ENCODE data around the gene EFHD2.
"Not testable (repeated sequence)": the region's sequence is repeated elsewhere in the genome, so short reads cannot be mapped to it uniquely, and the experiment has no call there.

The EFHD2 gene

DNA sequence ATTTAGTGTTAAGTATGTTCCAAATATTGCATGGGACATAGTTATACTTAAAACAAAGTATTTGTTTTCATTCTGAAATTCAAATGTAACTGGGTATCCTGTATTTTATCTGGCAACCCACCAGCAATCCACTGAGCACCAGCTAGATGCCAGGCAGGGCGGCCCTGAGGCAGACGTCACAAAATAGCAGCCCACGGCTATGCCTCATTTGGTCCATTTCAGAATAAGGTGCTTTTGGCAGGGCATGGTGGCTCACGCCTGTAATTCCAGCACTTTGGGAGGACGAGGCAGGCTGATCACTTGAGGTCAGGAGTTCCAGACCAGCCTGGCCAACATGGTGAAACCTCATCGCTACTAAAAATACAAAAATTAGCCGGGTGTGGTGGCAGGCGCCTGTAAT is 19.9 kb upstream of the EFHD2 start:
- not testable (repeated sequence) for DNase-seq

DNA sequence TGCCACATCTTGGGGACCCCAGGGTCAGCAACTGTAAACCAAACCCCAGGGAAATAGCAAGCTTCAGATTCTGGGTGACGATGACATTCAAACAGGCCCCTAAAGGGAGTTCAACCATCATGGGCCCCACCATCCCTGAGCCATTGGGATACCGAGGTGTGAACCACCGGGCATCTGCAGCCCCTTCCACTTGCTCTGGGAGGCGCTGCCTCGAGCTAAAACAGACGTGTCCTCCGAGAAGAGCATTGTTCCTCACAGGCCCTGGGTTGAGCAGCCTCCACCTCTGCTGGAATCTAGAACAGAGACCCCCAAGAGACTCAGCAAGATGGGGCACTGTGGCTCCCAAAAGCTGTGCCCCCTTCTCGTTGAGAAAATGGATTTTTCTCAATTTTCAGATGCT is 19.0 kb upstream of the EFHD2 start:
- no peak for DNase-seq

DNA sequence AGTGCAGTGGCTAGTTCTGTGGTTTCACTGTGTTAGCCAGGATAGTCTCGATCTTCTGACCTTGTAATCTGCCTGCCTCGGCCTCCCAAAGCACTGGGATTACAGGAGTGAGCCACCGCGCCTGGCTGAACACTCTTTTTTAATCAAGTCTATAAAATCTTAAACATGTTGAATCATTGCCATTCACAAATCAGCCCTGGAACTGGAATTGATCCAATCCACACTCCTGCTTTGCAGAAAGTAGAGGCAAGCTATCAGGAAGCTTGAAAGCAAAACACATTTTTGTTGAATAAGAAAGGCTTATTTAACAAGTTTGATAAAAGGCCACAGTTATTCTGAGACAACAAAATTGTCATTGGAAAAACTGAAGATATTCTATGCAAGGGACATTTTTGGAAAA is 18.3 kb upstream of the EFHD2 start:
- no peak for DNase-seq

DNA sequence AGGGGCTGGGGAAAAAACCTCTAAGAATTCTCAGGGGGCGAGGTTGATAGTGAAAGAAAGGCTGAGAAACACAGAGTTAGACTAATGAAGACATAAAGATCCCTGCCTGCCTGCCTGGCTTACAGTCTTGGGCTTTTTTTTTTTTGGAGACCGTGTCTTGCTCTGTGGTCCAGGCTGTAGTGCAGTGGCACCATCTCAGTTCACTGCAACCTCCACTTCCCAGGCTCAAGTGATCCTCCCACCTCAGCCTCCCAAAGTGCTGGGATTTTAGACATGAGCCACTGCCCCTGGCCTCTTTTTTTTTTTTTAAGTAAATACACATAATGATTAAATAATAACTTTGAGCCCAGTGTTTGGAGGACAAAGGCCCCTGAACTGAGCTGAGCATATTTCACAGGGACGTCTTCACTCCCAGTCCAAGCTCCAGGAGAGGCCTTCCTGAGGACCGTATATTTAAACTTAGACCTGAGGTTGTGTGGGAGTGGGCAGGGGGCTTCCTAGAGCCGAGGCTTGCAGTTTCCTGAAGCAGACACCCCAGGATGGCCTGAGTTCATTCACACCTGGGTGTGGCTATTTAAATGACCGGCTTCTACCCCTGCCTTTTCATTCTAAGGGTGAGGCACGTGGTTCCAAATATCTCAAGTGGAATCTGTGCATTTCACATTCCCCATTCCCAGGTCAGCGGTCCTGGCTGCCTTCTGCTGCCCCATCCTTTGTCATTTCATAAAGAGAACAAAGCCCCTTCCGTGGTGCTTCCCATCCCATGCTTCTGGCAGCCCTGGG is 16.0 kb upstream of the EFHD2 start:
- DNase-seq: no peak

DNA sequence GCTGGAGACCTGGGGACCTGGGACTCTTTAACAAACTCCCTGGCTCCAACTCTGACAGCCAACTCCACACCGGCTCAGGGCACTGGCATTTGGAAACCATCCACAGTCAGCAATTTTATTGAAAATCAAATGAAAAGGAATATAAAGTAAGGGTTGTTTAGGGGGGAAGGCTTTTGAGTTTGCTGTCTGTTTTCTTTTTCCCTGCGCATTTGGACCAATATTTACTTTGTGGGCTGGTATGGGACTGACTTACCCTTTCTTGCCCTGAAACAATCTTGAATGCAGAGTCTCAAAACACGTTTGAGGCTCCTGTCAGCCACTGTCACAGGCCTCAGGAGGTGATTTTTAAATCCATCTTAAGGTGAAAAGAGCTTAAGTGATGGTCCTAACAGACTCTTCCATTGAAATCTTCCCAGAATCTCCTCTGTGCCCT is 15.4 kb upstream of the EFHD2 start:
- no peak for DNase-seq

DNA sequence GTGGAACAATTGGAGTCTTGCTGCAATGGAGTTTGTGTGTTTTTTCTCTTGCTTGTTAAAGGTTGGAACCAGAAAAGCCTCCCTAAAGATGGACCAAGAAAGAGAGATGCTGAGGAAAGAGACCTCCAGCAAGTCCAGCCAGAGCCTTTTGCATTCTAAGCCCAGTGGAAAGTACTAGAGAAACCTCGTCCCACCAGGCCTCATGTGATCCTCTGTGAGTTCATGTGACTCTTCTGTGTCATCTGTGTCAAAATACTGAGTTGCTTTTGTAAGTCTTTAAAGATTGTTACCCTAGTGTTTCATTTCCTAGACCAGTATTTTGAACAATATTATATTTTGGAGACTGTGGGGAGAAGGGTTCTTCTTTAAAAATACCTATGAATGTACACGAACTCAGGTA is 12.5 kb upstream of the EFHD2 start:
- DNase-seq: no peak

DNA sequence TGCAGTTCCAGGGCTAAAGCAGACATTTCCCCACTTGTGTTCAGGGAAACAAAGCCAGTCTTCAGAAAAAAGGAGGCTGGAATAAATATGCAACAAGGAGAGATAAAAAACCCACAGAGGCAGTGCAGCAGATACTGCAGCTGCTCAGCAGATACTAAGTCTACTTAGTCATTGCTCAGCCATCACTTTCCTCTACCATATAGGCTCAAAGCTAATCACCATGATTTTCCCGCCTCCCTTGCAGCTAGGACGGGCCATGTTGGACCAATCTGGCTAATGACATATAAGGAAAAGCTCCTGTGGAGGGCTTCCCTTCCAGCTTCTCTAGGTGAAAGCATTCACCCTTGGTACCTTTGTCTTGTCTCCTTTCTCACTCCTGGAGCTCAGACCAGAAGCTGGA is 10.0 kb upstream of the EFHD2 start:
- DNase-seq: no peak

DNA sequence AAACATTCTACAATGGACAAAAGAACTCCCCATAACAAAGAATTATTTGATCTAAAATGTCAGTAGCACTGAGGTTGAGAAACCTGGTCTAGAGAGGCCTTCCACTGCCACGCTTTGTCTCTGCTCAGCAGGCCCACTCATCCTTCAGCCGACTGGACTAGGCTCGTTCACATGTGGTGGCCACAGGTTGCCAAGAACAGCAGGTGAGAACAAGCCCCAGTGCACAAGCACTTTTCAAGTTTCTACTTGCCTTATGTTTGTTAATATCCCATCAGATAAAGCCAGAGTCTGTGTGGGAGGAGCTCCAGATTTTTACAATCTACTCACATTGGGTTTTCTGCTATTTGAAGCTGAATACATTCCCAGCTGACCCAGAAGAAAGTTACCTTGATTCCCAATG is 9.1 kb upstream of the EFHD2 start:
- DNase-seq: no peak

DNA sequence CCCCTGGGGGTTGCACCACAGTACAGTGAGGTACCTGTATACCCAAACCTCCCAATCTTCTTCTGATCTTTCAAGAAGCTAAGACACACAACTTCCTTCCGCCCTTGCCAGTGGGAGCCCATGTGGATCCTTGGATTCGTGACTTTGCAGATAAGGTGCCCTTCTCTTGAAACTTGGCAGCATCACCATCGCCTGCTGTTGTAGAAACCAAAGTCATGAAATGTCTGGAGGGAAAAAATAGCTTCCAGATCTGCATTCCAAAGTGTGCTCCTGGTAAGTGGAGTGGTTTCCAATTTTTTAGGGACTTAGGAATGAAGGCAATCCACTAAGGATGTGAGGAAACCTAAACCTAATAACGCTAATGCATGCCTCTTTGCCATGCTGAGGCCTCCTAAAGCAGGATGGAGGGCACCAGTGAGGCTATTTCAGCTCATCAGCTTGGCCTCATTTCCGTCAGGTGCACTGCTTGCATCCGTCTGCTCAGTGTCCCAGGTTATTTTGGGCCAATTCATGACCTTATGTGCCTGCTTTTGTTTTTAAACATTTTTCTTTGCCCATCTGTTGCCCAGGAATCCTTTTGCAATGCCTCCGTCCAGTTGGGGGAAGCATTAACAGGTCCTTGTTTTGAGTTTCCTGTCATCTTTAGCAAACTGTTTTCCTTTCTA is 8.2 kb upstream of the EFHD2 start:
- DNase-seq: no peak

DNA sequence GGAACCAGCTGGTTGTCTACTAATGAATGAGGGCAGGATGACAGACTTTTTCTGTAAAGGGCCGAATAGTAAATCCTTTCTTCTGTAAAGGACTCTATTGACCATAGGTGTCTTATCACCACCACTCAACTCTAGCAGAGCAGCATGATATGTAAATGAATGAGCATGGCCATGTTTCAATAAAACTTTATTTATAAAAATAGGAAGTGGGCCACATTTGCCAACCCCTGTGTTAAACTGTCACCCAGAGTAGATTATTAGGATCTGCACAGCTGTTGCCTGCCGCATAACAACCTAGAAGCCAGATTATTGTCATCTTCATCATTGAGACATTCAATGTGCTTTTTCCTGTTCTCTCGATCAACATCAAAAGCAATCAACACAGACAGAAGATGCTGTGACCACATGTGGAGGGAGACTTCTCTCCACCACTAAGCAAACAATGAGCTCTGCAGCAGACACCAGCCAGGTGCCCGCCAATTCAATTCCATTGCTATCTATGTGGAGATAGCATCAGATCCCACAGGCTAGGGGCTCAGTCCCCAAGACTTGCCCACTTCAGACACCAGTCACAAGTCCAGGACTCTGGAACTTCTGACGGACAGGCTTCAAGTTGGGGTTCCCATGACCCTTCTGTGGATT is 6.8 kb upstream of the EFHD2 start:
- no peak for DNase-seq

DNA sequence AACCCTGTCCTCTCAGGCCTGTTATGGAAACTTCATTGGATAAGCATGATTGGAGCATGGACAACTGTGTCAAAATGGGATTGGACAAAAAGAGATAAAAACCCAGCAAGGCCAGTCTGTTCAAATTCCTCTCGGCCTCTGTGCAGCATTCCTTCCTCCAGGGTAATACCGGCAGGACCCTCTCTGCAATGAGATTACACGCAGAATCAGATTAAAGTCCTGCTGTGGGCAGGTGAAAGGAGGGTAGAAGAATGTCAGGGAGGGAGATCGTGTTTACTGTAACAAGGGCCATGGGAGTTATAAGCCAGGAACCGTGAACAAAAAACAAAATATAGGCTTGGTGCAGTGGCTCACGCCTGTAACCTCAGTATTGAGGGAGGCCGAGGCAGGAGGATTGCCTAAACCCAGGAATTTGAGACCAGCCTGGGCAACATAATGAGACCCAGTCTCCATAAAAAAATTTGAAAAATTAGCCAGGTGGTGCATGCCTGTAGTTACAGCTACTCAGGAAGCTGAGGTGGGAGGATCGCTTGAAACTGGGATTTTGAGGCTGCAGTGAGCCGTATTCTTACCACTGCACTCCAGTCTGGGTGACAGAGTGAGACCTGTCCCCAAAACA is 5.6 kb upstream of the EFHD2 start:
- DNase-seq: no peak

DNA sequence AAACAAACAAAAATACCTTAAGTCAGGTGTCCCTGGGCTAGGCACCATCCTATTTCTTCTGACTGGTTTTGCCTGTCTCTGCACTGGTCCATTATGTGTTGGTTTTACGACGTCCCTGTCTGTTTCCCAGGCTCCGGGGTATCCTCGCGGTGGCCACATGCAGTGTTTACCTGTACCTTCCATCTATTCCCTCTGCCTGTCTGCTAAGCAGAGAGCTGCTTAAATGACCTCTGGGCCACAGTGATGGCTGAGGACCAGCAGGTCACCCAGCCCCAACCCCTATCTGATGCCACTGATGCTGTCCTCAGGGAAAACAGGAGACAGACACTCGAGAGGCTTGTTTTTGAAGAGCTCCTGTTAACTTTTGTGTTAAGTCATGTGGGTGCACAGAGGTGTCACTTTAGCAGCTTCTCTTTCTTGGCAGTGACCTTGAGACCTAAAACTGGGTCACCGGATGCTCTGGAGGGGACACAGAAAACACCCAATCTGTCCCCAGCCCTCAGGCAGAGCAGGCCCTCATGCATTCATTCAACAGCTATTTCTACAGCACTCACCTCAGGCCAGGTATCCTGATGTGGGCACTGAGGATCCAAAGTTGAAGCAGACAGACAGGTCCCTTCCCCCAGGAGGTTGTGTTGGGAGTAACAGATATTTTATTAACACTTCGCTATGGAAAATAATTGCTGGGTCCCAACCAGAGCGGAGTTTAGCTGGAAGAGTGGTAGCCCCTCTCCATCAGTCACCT is 4.4 kb upstream of the EFHD2 start:
- DNase-seq: no peak

DNA sequence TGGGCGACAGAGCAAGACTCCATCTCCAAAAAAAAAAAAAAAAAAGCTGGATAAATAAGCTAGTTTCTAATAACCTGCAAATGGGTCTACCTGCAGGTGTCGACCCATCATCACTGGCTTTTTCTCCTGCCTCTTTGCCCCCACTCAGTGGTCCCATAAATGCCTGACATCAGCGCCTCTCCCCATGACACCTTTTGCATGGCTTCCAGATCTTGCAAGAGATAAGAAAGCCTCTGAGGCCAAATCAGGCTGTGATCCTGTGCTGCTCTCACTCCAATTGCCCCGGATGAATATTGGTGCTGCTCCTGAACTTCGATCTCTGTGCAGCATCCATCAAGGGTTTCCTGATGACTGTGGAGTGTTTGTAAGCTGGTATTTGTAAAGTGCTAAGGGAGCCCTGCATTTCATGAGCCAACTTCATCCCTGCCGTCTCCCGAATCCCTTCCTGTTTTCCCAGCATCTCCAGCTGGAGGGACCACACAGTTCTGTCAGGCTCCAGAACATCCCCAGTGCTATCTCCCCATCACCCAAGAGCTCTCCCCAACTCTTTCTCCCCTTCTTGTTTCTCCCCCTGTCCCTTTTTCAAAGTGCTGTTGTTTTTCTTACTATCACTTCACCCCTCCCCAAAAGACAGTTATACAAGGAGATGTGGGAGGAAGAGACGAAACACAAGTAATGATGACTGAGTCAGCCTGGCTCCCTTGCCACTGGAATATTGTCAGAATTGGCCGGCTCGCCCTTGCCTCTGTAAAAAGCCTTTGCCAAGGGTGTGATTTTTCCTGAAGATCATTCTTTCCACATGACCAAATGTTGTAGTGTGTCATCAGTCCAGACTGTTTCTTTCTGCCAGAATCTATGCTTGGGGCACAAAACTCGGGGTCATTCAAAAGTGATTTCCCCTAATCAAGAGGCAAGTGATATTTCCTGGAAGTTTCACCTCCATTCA is 2.8 kb upstream of the EFHD2 start:
- DNase-seq: no peak

DNA sequence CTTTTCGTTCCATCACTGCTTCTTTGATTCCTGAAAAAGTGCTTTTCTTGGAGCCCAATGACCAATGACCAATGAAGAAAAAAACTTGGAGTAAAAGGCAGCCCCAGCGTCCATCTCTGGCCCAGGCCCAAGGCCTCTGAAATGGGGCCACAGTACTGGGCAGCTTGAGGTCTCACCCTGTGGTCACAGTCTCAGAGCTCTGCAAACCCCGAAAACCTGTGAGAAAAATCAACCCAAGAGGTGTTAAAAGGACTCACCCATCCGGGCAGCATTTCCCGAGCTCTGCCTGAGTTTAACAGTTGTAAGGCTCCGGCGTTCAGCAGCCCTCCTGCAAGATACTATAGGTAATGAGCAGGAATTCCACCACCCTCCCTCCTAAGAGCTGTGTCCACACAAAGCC is 2.1 kb upstream of the EFHD2 start:
- DNase-seq: no peak

DNA sequence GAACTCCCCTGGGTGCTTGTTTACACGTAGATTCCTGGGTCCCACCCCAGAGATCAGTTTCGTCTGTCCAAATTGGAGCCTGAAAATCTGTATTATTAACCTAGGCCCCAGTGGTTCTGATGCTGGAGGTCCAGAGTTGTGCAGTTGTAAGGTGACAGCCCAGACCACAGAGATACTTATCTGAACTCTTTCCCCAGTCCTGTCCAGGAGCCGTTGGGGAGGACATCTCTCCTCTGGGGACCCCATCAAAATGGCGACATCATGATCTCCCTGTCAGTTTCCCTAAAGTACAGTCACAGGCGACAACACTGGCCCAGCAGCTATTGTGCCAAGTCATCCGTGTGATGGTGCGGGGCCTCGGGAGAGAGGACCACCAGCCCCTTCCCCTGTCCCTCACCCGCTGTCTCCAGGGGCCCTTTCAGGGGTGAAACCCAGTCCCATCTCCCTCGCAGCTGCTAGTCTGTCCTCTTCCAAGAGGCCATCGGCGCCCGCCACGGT is 749 bp upstream of the EFHD2 start:
- no peak for DNase-seq

DNA sequence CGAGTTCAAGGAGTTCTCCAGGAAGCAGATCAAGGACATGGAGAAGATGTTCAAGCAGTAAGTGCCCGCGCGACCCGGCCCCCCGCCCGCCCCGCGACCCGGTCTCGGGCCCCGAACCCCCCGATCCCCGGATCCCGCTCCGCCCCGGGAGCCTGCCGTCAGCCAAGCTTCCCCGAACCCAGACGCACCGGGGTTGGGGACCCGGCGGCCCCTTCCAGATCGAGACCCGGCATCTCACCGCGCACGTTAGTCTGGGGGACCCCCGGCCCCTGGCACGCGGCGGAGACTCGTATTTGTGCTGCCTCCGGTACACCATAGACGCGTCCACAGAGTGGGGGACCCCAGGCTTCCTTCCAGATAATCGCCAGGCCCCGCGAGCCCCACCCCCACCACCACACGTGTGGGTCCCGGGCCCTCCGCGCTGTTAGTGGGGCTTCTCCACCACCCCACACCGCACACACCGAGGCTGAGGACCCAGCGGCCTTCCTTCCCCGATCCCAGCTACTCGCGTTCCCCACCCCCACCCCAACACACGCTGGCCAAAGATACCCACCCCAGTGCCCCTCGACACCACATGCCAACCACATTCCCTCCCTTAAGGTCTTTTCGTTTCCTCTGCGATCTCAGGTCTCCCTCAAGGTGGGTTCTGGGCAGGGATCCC is 665 bp downstream of the EFHD2 start:
- DNase-seq: no peak

DNA sequence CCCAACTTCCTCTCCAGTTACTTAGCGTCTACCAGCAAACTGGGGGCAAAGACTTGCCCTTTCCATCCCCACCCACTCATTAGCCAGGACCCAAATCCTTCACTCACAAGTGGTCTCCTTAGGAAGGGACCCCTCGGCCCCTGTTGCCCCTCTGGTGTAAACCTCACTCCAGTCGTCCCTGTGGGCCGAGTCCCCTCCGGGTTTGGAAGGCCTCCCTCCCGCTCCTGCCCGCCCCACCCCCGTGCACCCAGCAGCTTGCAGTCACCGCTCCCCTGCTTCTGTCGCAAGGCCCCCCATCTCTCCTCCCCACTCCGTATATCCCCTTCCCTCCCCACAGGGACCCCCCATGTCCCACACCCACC is 1.2 kb downstream of the EFHD2 start:
- no peak for DNase-seq

DNA sequence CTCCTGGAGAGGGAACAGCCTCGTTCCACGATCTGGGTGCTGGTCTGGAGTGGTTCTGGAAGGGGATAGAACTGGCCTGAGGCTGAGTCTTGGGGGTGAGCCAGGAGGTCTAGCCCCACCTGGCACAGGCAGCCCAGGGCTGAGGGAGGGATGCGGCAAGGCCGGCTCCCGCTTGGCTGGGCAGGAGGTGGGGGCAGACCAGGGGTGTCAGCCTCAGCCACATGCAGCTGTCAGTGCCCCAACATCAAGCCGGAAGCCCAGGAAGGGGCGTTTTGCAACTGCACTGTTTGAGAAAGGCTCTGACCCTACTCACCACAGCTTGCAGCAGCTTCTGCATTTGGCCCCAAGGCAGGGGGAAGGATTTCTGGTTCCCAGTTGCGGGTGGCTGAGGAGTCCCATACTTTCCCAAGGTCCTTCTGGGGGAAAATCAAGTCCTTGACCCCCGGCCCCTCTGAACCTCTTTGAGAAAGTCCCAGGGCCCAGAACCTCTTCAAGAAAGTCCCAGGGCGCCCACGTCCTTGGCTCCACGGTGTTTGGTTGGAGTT is 2.0 kb downstream of the EFHD2 start:
- DNase-seq: no peak

DNA sequence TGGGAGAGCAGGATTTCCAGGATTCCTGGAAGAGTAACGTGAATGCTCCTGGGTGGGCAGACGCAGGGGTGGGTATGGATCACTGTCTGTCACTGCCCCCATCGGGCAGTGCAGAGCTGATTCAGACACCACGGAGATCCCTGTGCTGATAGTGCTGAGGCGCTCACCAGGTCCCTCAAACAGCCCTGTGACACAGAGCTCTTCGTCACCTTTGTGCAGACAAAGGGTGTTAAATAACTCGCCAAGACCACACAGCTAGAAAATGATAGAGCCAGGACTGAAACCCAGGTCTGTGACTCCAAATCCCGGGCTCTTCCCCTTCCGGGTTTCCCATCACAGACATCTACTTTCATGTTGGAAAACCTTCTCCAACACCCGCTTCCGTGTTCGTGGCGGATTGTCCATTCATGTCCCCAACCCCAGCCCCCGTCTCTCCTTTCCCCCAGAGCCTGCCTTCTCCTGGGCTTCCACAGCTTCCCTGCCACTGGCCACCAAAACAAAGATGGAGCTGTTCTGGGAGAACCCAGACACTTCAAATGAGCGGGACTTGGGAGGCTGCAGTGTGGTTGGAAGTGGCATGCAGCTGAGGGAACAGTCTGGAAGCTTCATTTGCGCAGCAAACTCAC is 2.6 kb downstream of the EFHD2 start:
- DNase-seq: no peak

DNA sequence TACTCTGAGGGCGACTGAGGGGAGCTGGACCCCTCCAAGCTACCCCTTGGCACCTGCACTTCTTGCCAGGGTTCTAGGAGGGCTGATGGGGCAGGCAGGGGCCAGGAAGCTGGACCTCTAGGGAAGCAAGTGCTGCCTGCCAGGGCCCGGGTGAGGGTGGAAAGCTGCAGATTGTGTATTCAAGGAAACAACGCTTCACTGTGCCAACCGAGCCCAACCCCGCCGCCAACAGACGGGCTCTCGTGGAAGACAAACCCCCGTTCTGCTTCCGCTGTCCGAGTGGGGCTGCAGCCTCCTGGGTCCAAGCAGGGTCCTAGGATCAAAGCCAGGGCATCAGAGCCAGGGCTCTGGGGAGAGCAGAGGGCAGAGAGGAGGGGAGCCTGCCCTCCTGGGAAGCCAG is 3.2 kb downstream of the EFHD2 start:
- DNase-seq: no peak

Measured in NCI-H187 treated with DMSO at 0.1 percent for 48 hours (cell line).